ENCODE results near the gene FAAP100.
"Not testable (repeated sequence)": the region's sequence is repeated elsewhere in the genome, so short reads cannot be mapped to it uniquely, and the experiment has no call there.

The FAAP100 gene

GRCh38 chr17:81532490-81533287 lies 19.5 kb downstream of the FAAP100 start:
- DNase-seq (ENCODE audit: low read depth, low spot score) = no peak
- H3K27me3 ChIP-seq (ENCODE audit: insufficient read depth, insufficient read length) = peaks cover 25% of the 10 kb centered on the region
- peaks cover 6% of the 10 kb centered on the region for H3K36me3 ChIP-seq (ENCODE audit: insufficient read depth, insufficient read length, low read length)
- no peak overlapping the region for H3K4me3 ChIP-seq (ENCODE audit: insufficient read length, low read depth)
- H3K9me3 ChIP-seq (ENCODE audit: insufficient read depth, low read length) = no peaks in the 10 kb centered on the region
- no peak overlapping the region for H3K9ac ChIP-seq (ENCODE audit: insufficient read length, low read depth)
- peaks cover 8% of the 10 kb centered on the region for H3K4me1 ChIP-seq (ENCODE audit: insufficient read depth, insufficient read length)
- TF ChIP-seq ZNF274 (IDR thresholded peaks at IDR 0.05; ENCODE audit: low read depth, low read length) (no peak), YY1 (IDR thresholded peaks at IDR 0.05; ENCODE audit: insufficient read depth, insufficient read length) (no peak), SUZ12 (IDR thresholded peaks at IDR 0.05; ENCODE audit: extremely low read depth, insufficient read depth, insufficient read length) (no peak)

- H3K9me3 ChIP-seq (ENCODE audit: insufficient read depth, low read length); DNase-seq (ENCODE audit: low read depth, low spot score); H3K36me3 ChIP-seq (ENCODE audit: insufficient read depth, insufficient read length, low read length); H3K9ac ChIP-seq (ENCODE audit: insufficient read length, low read depth); H3K4me3 ChIP-seq (ENCODE audit: insufficient read length, low read depth); H3K4me1 ChIP-seq (ENCODE audit: insufficient read depth, insufficient read length): not testable (repeated sequence)
- H3K27me3 ChIP-seq (ENCODE audit: insufficient read depth, insufficient read length) = peaks cover 31% of the 10 kb centered on the region
Measured at GRCh38 chr17:81531998-81532404, 20.2 kb downstream of the FAAP100 start.

DNA sequence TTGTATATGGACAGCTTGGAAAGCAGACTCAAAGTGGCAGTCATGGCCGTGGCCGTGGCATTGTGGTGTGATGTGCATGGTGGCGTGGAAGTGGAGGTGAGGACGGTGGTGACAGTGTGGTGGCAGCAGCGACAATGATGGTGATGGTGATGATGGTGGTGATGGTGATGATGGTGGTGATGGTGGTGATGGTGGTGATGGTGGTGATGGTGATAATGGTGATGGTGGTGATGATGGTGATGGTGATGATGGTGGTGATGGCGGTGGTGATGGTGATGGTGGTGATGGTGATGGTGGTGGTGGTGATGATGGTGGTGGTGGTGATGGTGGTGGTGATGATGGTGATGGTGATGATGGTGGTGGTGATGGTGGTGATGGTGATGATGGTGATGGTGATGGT lies 21.1 kb downstream of the FAAP100 start:
- H3K27me3 ChIP-seq (ENCODE audit: insufficient read depth, insufficient read length) = peaks cover 36% of the 10 kb centered on the region
- H3K4me3 ChIP-seq (ENCODE audit: insufficient read length, low read depth); DNase-seq (ENCODE audit: low read depth, low spot score); H3K9ac ChIP-seq (ENCODE audit: insufficient read length, low read depth); H3K4me1 ChIP-seq (ENCODE audit: insufficient read depth, insufficient read length); H3K36me3 ChIP-seq (ENCODE audit: insufficient read depth, insufficient read length, low read length); H3K9me3 ChIP-seq (ENCODE audit: insufficient read depth, low read length): not testable (repeated sequence)

- H3K4me1 ChIP-seq (ENCODE audit: insufficient read depth, insufficient read length) = peaks cover 13% of the 10 kb centered on the region
- no peaks in the 10 kb centered on the region for H3K9me3 ChIP-seq (ENCODE audit: insufficient read depth, low read length)
- no peaks in the 10 kb centered on the region for H3K36me3 ChIP-seq (ENCODE audit: insufficient read depth, insufficient read length, low read length)
- H3K27me3 ChIP-seq (ENCODE audit: insufficient read depth, insufficient read length) = peaks cover 38% of the 10 kb centered on the region
- DNase-seq (ENCODE audit: low read depth, low spot score) = no peak
- TF ChIP-seq YY1 (IDR thresholded peaks at IDR 0.05; ENCODE audit: insufficient read depth, insufficient read length) (no peak), ZNF274 (IDR thresholded peaks at IDR 0.05; ENCODE audit: low read depth, low read length) (no peak), SUZ12 (IDR thresholded peaks at IDR 0.05; ENCODE audit: extremely low read depth, insufficient read depth, insufficient read length) (no peak)
- no peak overlapping the region for H3K4me3 ChIP-seq (ENCODE audit: insufficient read length, low read depth)
- H3K9ac ChIP-seq (ENCODE audit: insufficient read length, low read depth) = no peak overlapping the region
Measured at GRCh38 chr17:81529437-81529803, 22.7 kb downstream of the FAAP100 start.

GRCh38 chr17:81528651-81529436 lies 23.3 kb downstream of the FAAP100 start:
- TF ChIP-seq SUZ12 (IDR thresholded peaks at IDR 0.05; ENCODE audit: extremely low read depth, insufficient read depth, insufficient read length) (no peak), YY1 (IDR thresholded peaks at IDR 0.05; ENCODE audit: insufficient read depth, insufficient read length) (no peak), ZNF274 (IDR thresholded peaks at IDR 0.05; ENCODE audit: low read depth, low read length) (no peak)
- no peak for DNase-seq (ENCODE audit: low read depth, low spot score)

GRCh38 chr17:81528384-81528650 lies 23.8 kb downstream of the FAAP100 start:
- H3K36me3 ChIP-seq (ENCODE audit: insufficient read depth, insufficient read length, low read length) = no peaks in the 10 kb centered on the region
- no peak overlapping the region for H3K9ac ChIP-seq (ENCODE audit: insufficient read length, low read depth)
- DNase-seq (ENCODE audit: low read depth, low spot score) = no peak
- TF ChIP-seq YY1 (IDR thresholded peaks at IDR 0.05; ENCODE audit: insufficient read depth, insufficient read length) (no peak), SUZ12 (IDR thresholded peaks at IDR 0.05; ENCODE audit: extremely low read depth, insufficient read depth, insufficient read length) (no peak), ZNF274 (IDR thresholded peaks at IDR 0.05; ENCODE audit: low read depth, low read length) (no peak)
- H3K27me3 ChIP-seq (ENCODE audit: insufficient read depth, insufficient read length) = peaks cover 48% of the 10 kb centered on the region
- peaks cover 21% of the 10 kb centered on the region for H3K4me1 ChIP-seq (ENCODE audit: insufficient read depth, insufficient read length)
- H3K4me3 ChIP-seq (ENCODE audit: insufficient read length, low read depth) = no peak overlapping the region
- H3K9me3 ChIP-seq (ENCODE audit: insufficient read depth, low read length) = no peaks in the 10 kb centered on the region

More at GRCh38 chr17:81528651-81529436, 23.3 kb downstream of the FAAP100 start:
- H3K27me3 ChIP-seq (ENCODE audit: insufficient read depth, insufficient read length) = peaks cover 43% of the 10 kb centered on the region
- no peaks in the 10 kb centered on the region for H3K9me3 ChIP-seq (ENCODE audit: insufficient read depth, low read length)
- H3K4me3 ChIP-seq (ENCODE audit: insufficient read length, low read depth) = no peak overlapping the region
- H3K9ac ChIP-seq (ENCODE audit: insufficient read length, low read depth) = no peak overlapping the region
- H3K4me1 ChIP-seq (ENCODE audit: insufficient read depth, insufficient read length) = peaks cover 16% of the 10 kb centered on the region
- H3K36me3 ChIP-seq (ENCODE audit: insufficient read depth, insufficient read length, low read length) = no peaks in the 10 kb centered on the region

DNA sequence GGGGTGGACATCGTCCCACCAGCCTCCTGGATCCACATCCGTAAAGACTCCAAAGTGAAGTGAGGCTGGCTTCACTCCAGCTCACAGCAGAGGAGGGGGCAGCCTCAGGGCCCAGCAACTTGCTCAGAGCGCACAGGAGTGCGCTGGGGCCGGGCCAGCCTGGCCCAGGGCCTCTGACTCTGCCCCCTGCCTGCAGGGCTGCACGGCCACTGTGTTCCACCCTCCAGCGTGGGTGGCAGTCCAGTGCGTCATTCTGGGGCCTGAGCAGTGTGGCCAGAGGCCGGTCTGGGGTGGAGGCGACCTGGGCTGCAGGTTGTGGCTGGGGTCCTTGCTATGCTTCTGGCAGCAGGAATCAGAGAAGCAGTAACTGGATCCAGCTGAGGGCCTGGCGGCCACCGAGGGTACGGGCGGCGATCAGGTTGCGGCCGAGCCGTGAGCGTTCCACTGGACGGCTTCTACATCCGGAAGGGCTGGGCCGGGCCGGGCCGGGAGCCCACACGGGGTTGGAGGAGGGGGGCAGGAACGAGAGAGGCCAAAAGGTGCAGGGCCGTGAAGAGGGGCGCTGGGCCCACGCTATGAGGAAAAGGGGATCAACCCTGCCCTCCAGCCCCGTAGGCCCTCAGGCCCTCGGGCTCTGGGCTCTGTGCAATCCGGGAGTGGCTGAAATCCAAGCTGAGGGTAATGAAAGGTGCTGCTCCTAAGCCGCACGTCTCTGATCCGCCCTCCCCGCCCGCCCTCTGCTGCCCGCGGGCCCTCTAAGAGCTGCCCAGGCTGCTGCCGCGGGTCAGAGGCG lies 24.4 kb downstream of the FAAP100 start, which contains the start of gene FSCN2:
TSS of gene FSCN2 (plus strand) at position 787 of the 793 bp plus-strand sequence. CDS start 155 bp downstream, outside the sequence.
- Histone ChIP-seq H3K27me3 (ENCODE audit: insufficient read depth, insufficient read length) (peaks cover 46% of the 10 kb centered on the region), H3K4me3 (ENCODE audit: insufficient read length, low read depth) (no peak within 1 kb of the TSS), H3K4me1 (ENCODE audit: insufficient read depth, insufficient read length) (peaks cover 23% of the 10 kb centered on the region), H3K36me3 (ENCODE audit: insufficient read depth, insufficient read length, low read length) (no peaks in the 10 kb centered on the region), H3K9ac (ENCODE audit: insufficient read length, low read depth) (no peak within 1 kb of the TSS), H3K9me3 (ENCODE audit: insufficient read depth, low read length) (no peaks in the 10 kb centered on the region)
- DNase-seq (ENCODE audit: low read depth, low spot score) = no peak
- TF ChIP-seq ZNF274 (IDR thresholded peaks at IDR 0.05; ENCODE audit: low read depth, low read length) (no peak), SUZ12 (IDR thresholded peaks at IDR 0.05; ENCODE audit: extremely low read depth, insufficient read depth, insufficient read length) (no peak), YY1 (IDR thresholded peaks at IDR 0.05; ENCODE audit: insufficient read depth, insufficient read length) (no peak)
